Activated naive CD4-positive, alpha-beta T cell treated with anti-CD3 and anti-CD28 coated beads, Interleukin-2, amount 50 U/mL, for 24 hours (primary cell): ENCODE data around the gene NIFK.
A peak's percentile ranks its signal among the peaks of the same experiment; 100 is the strongest.
"Not testable (repeated sequence)": the region's sequence is repeated elsewhere in the genome, so short reads cannot be mapped to it uniquely, and the experiment has no call there.

Experiments
- H3K27ac Mint-ChIP-seq: one replicate; pipeline ENCODE4 v1.8.0; 2021; ENCODE audit warnings: mild to moderate bottlenecking, mixed read lengths
- H3K27me3 Mint-ChIP-seq: one replicate; pipeline ENCODE4 v1.8.0; 2021; ENCODE audit warnings: mixed read lengths
- H3K36me3 Mint-ChIP-seq: one replicate; pipeline ENCODE4 v1.8.0; 2021; ENCODE audit warnings: mixed read lengths
- H3K4me1 Mint-ChIP-seq: one replicate; pipeline ENCODE4 v1.8.0; 2021; ENCODE audit warnings: mixed read lengths
- H3K4me3 Mint-ChIP-seq: one replicate; pipeline ENCODE4 v1.8.0; 2021; ENCODE audit warnings: mild to moderate bottlenecking, mixed read lengths
- H3K9me3 Mint-ChIP-seq: one replicate; pipeline ENCODE4 v1.8.0; 2021; ENCODE audit warnings: mixed read lengths

The NIFK gene

GRCh38 chr2:121746071-121746578 lies 9.4 kb upstream of the NIFK start:
- no peaks in the 10 kb centered on the region for H3K4me1 Mint-ChIP-seq
- no peak overlapping the region for H3K27ac Mint-ChIP-seq
- H3K36me3 Mint-ChIP-seq = no peaks in the 10 kb centered on the region
- H3K4me3 Mint-ChIP-seq = no peak overlapping the region
- H3K27me3 Mint-ChIP-seq = no peaks in the 10 kb centered on the region
- no peaks in the 10 kb centered on the region for H3K9me3 Mint-ChIP-seq

- Mint-ChIP-seq H3K9me3 (no peaks in the 10 kb centered on the region), H3K36me3 (no peaks in the 10 kb centered on the region), H3K4me3 (no peak overlapping the region), H3K4me1 (peaks cover 23% of the 10 kb centered on the region), H3K27ac (no peak overlapping the region), H3K27me3 (no peaks in the 10 kb centered on the region)
These were observed 4.8 kb upstream of the NIFK start for GRCh38 chr2:121741450-121741849.

GRCh38 chr2:121740973-121741372 lies 4.3 kb upstream of the NIFK start:
- Mint-ChIP-seq H3K27ac (peak overlapping the region; percentile 63), H3K4me1 (peaks cover 23% of the 10 kb centered on the region), H3K27me3 (no peaks in the 10 kb centered on the region), H3K9me3 (no peaks in the 10 kb centered on the region), H3K36me3 (no peaks in the 10 kb centered on the region), H3K4me3 (no peak overlapping the region)

GRCh38 chr2:121736140-121736461 lies 574 bp downstream of the NIFK start:
- Mint-ChIP-seq H3K27me3 (no peaks in the 10 kb centered on the region), H3K4me1 (peaks cover 58% of the 10 kb centered on the region), H3K4me3 (peak overlapping the region; percentile 94), H3K36me3 (peaks cover 18% of the 10 kb centered on the region), H3K27ac (peak overlapping the region; percentile 97), H3K9me3 (no peaks in the 10 kb centered on the region)

GRCh38 chr2:121735518-121736074 lies 1.1 kb downstream of the NIFK start:
- H3K27ac Mint-ChIP-seq = peak overlapping the region; percentile 97
- peak overlapping the region; percentile 94 for H3K4me3 Mint-ChIP-seq
- no peaks in the 10 kb centered on the region for H3K9me3 Mint-ChIP-seq
- peaks cover 63% of the 10 kb centered on the region for H3K4me1 Mint-ChIP-seq
- peaks cover 21% of the 10 kb centered on the region for H3K36me3 Mint-ChIP-seq
- no peaks in the 10 kb centered on the region for H3K27me3 Mint-ChIP-seq

- H3K27me3 Mint-ChIP-seq, H3K27ac Mint-ChIP-seq, H3K9me3 Mint-ChIP-seq: not testable (repeated sequence)
- peak overlapping the region; percentile 94 for H3K4me3 Mint-ChIP-seq
- peaks cover 64% of the 10 kb centered on the region for H3K4me1 Mint-ChIP-seq
- peaks cover 21% of the 10 kb centered on the region for H3K36me3 Mint-ChIP-seq
These were observed 2.1 kb downstream of the NIFK start for GRCh38 chr2:121734544-121734943.

- Mint-ChIP-seq H3K4me1 (peaks cover 60% of the 10 kb centered on the region), H3K36me3 (peaks cover 34% of the 10 kb centered on the region), H3K27ac (peak overlapping the region; percentile 84), H3K4me3 (peak overlapping the region; percentile 58), H3K27me3 (no peaks in the 10 kb centered on the region), H3K9me3 (no peaks in the 10 kb centered on the region)
These were observed 5.3 kb downstream of the NIFK start for GRCh38 chr2:121731366-121731765.

GRCh38 chr2:121727950-121728349 lies 8.7 kb downstream of the NIFK start:
- H3K36me3 Mint-ChIP-seq = peaks cover 25% of the 10 kb centered on the region
- H3K4me1 Mint-ChIP-seq = peaks cover 39% of the 10 kb centered on the region
- peak overlapping the region; percentile 62 for H3K27ac Mint-ChIP-seq
- H3K9me3 Mint-ChIP-seq = no peaks in the 10 kb centered on the region
- no peaks in the 10 kb centered on the region for H3K27me3 Mint-ChIP-seq
- no peak overlapping the region for H3K4me3 Mint-ChIP-seq

- H3K4me3 Mint-ChIP-seq = no peak overlapping the region
- no peak overlapping the region for H3K27ac Mint-ChIP-seq
- no peaks in the 10 kb centered on the region for H3K27me3 Mint-ChIP-seq
- H3K9me3 Mint-ChIP-seq = no peaks in the 10 kb centered on the region
- peaks cover 25% of the 10 kb centered on the region for H3K36me3 Mint-ChIP-seq
- H3K4me1 Mint-ChIP-seq = peaks cover 38% of the 10 kb centered on the region
These were observed 9.3 kb downstream of the NIFK start for GRCh38 chr2:121727332-121727731.

GRCh38 chr2:121723316-121723715 lies 13.4 kb downstream of the NIFK start:
- Mint-ChIP-seq H3K27ac (peak overlapping the region; percentile 23), H3K36me3 (peaks cover 9% of the 10 kb centered on the region), H3K4me3 (no peak overlapping the region), H3K27me3 (no peaks in the 10 kb centered on the region), H3K4me1 (peaks cover 16% of the 10 kb centered on the region), H3K9me3 (no peaks in the 10 kb centered on the region)

GRCh38 chr2:121722479-121722878 lies 14.2 kb downstream of the NIFK start:
- H3K4me3 Mint-ChIP-seq = no peak overlapping the region

GRCh38 chr2:121721926-121722325 lies 14.7 kb downstream of the NIFK start:
- Mint-ChIP-seq H3K9me3 (no peaks in the 10 kb centered on the region), H3K4me3 (no peak overlapping the region), H3K36me3 (peaks cover 1% of the 10 kb centered on the region), H3K27ac (peak overlapping the region; percentile 61), H3K27me3 (no peaks in the 10 kb centered on the region), H3K4me1 (peaks cover 6% of the 10 kb centered on the region)

More at GRCh38 chr2:121722479-121722878, 14.2 kb downstream of the NIFK start:
- H3K9me3 Mint-ChIP-seq = no peaks in the 10 kb centered on the region
- H3K36me3 Mint-ChIP-seq = peaks cover 5% of the 10 kb centered on the region
- H3K4me1 Mint-ChIP-seq = peaks cover 10% of the 10 kb centered on the region
- no peaks in the 10 kb centered on the region for H3K27me3 Mint-ChIP-seq
- peak overlapping the region; percentile 30 for H3K27ac Mint-ChIP-seq

- H3K27ac Mint-ChIP-seq = no peak overlapping the region
- no peaks in the 10 kb centered on the region for H3K27me3 Mint-ChIP-seq
These were observed 19.1 kb downstream of the NIFK start for GRCh38 chr2:121717529-121717928.

GRCh38 chr2:121716126-121716525 lies 20.5 kb downstream of the NIFK start:
- H3K4me1 Mint-ChIP-seq = peaks cover 6% of the 10 kb centered on the region
- H3K27ac Mint-ChIP-seq = no peak overlapping the region
- H3K4me3 Mint-ChIP-seq = no peak overlapping the region
- H3K9me3 Mint-ChIP-seq = no peaks in the 10 kb centered on the region
- no peaks in the 10 kb centered on the region for H3K27me3 Mint-ChIP-seq
- no peaks in the 10 kb centered on the region for H3K36me3 Mint-ChIP-seq

More at GRCh38 chr2:121717529-121717928, 19.1 kb downstream of the NIFK start:
- H3K36me3 Mint-ChIP-seq = no peaks in the 10 kb centered on the region
- no peaks in the 10 kb centered on the region for H3K9me3 Mint-ChIP-seq
- peaks cover 6% of the 10 kb centered on the region for H3K4me1 Mint-ChIP-seq
- no peak overlapping the region for H3K4me3 Mint-ChIP-seq

GRCh38 chr2:121711481-121711880 lies 25.2 kb downstream of the NIFK start:
- H3K36me3 Mint-ChIP-seq, H3K4me1 Mint-ChIP-seq, H3K4me3 Mint-ChIP-seq, H3K27me3 Mint-ChIP-seq, H3K9me3 Mint-ChIP-seq, H3K27ac Mint-ChIP-seq: not testable (repeated sequence)

- Mint-ChIP-seq H3K4me1 (no peaks in the 10 kb centered on the region), H3K36me3 (no peaks in the 10 kb centered on the region), H3K27ac (no peak overlapping the region), H3K27me3 (no peaks in the 10 kb centered on the region), H3K4me3 (no peak overlapping the region), H3K9me3 (no peaks in the 10 kb centered on the region)
These were observed 26.1 kb downstream of the NIFK start for GRCh38 chr2:121710470-121711170.
